HG03060 (cell line): ENCODE data around the gene FGF14.

Experiments used
- ATAC-seq: cut with Tn5 transposase; IDR thresholded peaks from one replicate; pipeline ENCODE4 v1.9.1; 2021; ENCODE audit warnings: low read depth, moderate number of reproducible peaks; ENCODE audit not compliant: unreplicated experiment

The FGF14 gene

GRCh38 chr13:102311901-102312300, 89.9 kb downstream of the FGF14 start:
- peak; percentile 87 for ATAC-seq

GRCh38 chr13:102311419-102311796, 90.4 kb downstream of the FGF14 start:
- no peak for ATAC-seq

- ATAC-seq, result no peak
These were observed 91.0 kb downstream of the FGF14 start for GRCh38 chr13:102310691-102311418.

- ATAC-seq, result no peak
These were observed 92.7 kb downstream of the FGF14 start for GRCh38 chr13:102309110-102309509.

GRCh38 chr13:102302534-102302933, 99.3 kb downstream of the FGF14 start:
- ATAC-seq, result no peak

GRCh38 chr13:102300379-102300778, 101.5 kb downstream of the FGF14 start:
- no peak for ATAC-seq

GRCh38 chr13:102299366-102299765, 102.5 kb downstream of the FGF14 start:
- ATAC-seq, result no peak

- no peak for ATAC-seq
These were observed 103.8 kb downstream of the FGF14 start for GRCh38 chr13:102298051-102298450.

- ATAC-seq, result no peak
These were observed 106.4 kb downstream of the FGF14 start for GRCh38 chr13:102295316-102296048.

- no peak for ATAC-seq
These were observed 107.3 kb downstream of the FGF14 start for GRCh38 chr13:102294407-102295018.

- no peak for ATAC-seq
These were observed 108.1 kb downstream of the FGF14 start for GRCh38 chr13:102293723-102294122.

- no peak for ATAC-seq
These were observed 110.1 kb downstream of the FGF14 start for GRCh38 chr13:102291587-102292218.

- no peak for ATAC-seq
These were observed 112.2 kb downstream of the FGF14 start for GRCh38 chr13:102289606-102290005.

- ATAC-seq, result no peak
These were observed 115.5 kb downstream of the FGF14 start for GRCh38 chr13:102286326-102286725.

GRCh38 chr13:102280366-102280765, 121.5 kb downstream of the FGF14 start:
- ATAC-seq, result no peak

- ATAC-seq, result no peak
These were observed 124.6 kb downstream of the FGF14 start for GRCh38 chr13:102277286-102277685.

- no peak for ATAC-seq
These were observed 125.4 kb downstream of the FGF14 start for GRCh38 chr13:102276404-102276803.

- no peak for ATAC-seq
These were observed 125.9 kb downstream of the FGF14 start for GRCh38 chr13:102275969-102276368.

- no peak for ATAC-seq
These were observed 128.7 kb downstream of the FGF14 start for GRCh38 chr13:102273111-102273510.

- no peak for ATAC-seq
These were observed 134.7 kb downstream of the FGF14 start for GRCh38 chr13:102267191-102267590.

GRCh38 chr13:102261809-102262208, 140.0 kb downstream of the FGF14 start:
- no peak for ATAC-seq
